H9 (cell line): ENCODE measurements around the gene HMGCL. TPM values are rescaled to one million over a fixed set of nuclear protein-coding genes. Genes with fewer than 3 reads are reported as not detected.

Source experiments
- DNase-seq: peaks from one replicate; pipeline ENCODE4 v3.0.0-alpha.2; 2017
- H2AFZ ChIP-seq: one replicate; pipeline ENCODE4 v1.6.1; 2013; ENCODE audit warnings: mild to moderate bottlenecking, low read length, control low read depth, moderate library complexity
- H2AK5ac ChIP-seq: 2 replicates; pipeline ENCODE4 v1.6.1; 2013; ENCODE audit warnings: low read length, control low read depth, mixed read lengths; ENCODE audit not compliant: insufficient read length
- H2BK120ac ChIP-seq: one replicate; pipeline ENCODE4 v1.6.1; 2013; ENCODE audit warnings: low read depth, mild to moderate bottlenecking, low read length, control low read depth, inconsistent platforms; ENCODE audit not compliant: poor library complexity, severe bottlenecking
- H2BK12ac ChIP-seq: 2 replicates; pipeline ENCODE4 v1.6.1; 2013; ENCODE audit warnings: low read length, control low read depth, mixed read lengths, low read depth; ENCODE audit not compliant: insufficient read length
- H2BK15ac ChIP-seq: 2 replicates; pipeline ENCODE4 v1.6.1; 2013; ENCODE audit warnings: low read depth, low read length, control low read depth
- H2BK20ac ChIP-seq: one replicate; pipeline ENCODE4 v1.6.1; 2013; ENCODE audit warnings: low read depth, mild to moderate bottlenecking, low read length, control low read depth, inconsistent platforms; ENCODE audit not compliant: poor library complexity, severe bottlenecking
- H2BK5ac ChIP-seq: 2 replicates; pipeline ENCODE4 v1.6.1; 2013; ENCODE audit warnings: low read length, control low read depth, mixed read lengths; ENCODE audit not compliant: insufficient read length
- H3K14ac ChIP-seq: 2 replicates; pipeline ENCODE4 v1.6.1; 2013; ENCODE audit warnings: low read length, control low read depth; ENCODE audit not compliant: insufficient read depth
- H3K18ac ChIP-seq: 2 replicates; pipeline ENCODE4 v1.6.1; 2013; ENCODE audit warnings: low read depth, mild to moderate bottlenecking, mixed read lengths, low read length, control low read depth; ENCODE audit not compliant: insufficient read length
- H3K23ac ChIP-seq: 2 replicates; pipeline ENCODE4 v1.6.1; 2013; ENCODE audit warnings: low read length, control low read depth, mixed read lengths, low read depth; ENCODE audit not compliant: insufficient read length
- H3K23me2 ChIP-seq: 2 replicates; pipeline ENCODE4 v1.6.1; 2013; ENCODE audit warnings: low read depth, mild to moderate bottlenecking, mixed read lengths, low read length, control low read depth; ENCODE audit not compliant: insufficient read length, poor library complexity, severe bottlenecking
- H3K27ac ChIP-seq: 2 replicates; pipeline ENCODE4 v1.5.1; 2013; ENCODE audit warnings: low read length, control low read depth, mixed read lengths, low read depth; ENCODE audit not compliant: insufficient read length
- H3K27me3 ChIP-seq: 2 replicates; pipeline ENCODE4 v1.6.1; 2013; ENCODE audit warnings: low read length, control low read depth, inconsistent platforms; ENCODE audit not compliant: insufficient read depth
- H3K4ac ChIP-seq: 2 replicates; pipeline ENCODE4 v1.6.1; 2013; ENCODE audit warnings: low read depth, mild to moderate bottlenecking, control low read depth, inconsistent platforms, low read length, moderate library complexity
- H3K4me1 ChIP-seq: 2 replicates; pipeline ENCODE4 v1.6.1; 2013; ENCODE audit warnings: low read length, control low read depth, inconsistent platforms; ENCODE audit not compliant: insufficient read depth
- H3K4me2 ChIP-seq: 2 replicates; pipeline ENCODE4 v1.6.1; 2013; ENCODE audit warnings: low read length, control low read depth, mixed read lengths; ENCODE audit not compliant: insufficient read length, insufficient read depth
- H3K56ac ChIP-seq: 2 replicates; pipeline ENCODE4 v1.6.1; 2013; ENCODE audit warnings: low read depth, mild to moderate bottlenecking, mixed read lengths, low read length, control low read depth; ENCODE audit not compliant: insufficient read length
- H3K79me1 ChIP-seq: 2 replicates; pipeline ENCODE4 v1.6.1; 2013; ENCODE audit warnings: low read depth, mild to moderate bottlenecking, moderate library complexity, low read length, control low read depth, inconsistent platforms; ENCODE audit not compliant: insufficient read depth, poor library complexity, severe bottlenecking
- H3K79me2 ChIP-seq: 2 replicates; pipeline ENCODE4 v1.6.1; 2013; ENCODE audit warnings: low read length, control low read depth, inconsistent platforms; ENCODE audit not compliant: insufficient read depth
- H3K9ac ChIP-seq: 2 replicates; pipeline ENCODE4 v1.6.1; 2013; ENCODE audit warnings: low read length, control low read depth, mixed read lengths; ENCODE audit not compliant: insufficient read length; ENCODE audit errors: extremely low read depth
- H3K9me3 ChIP-seq: one replicate; pipeline ENCODE4 v1.6.1; 2013; ENCODE audit warnings: low read depth, low read length, inconsistent platforms; ENCODE audit not compliant: control insufficient read depth
- H3T11ph ChIP-seq: one replicate; pipeline ENCODE4 v1.6.1; 2013; ENCODE audit warnings: mild to moderate bottlenecking, low read length, control low read depth, inconsistent platforms
- H4K20me1 ChIP-seq: one replicate; pipeline ENCODE4 v1.6.1; 2013; ENCODE audit not compliant: control insufficient read depth, insufficient read length, insufficient read depth
- H4K5ac ChIP-seq: 2 replicates; pipeline ENCODE4 v1.6.1; 2013; ENCODE audit warnings: low read depth, mild to moderate bottlenecking, mixed read lengths, low read length, control low read depth; ENCODE audit not compliant: insufficient read length
- H4K8ac ChIP-seq: replicated peaks from 2 replicates; pipeline ENCODE4 v1.6.1; 2013; ENCODE audit warnings: low read length, control low read depth, mixed read lengths, low read depth; ENCODE audit not compliant: insufficient read length
- H4K91ac ChIP-seq: 2 replicates; pipeline ENCODE4 v1.6.1; 2013; ENCODE audit warnings: low read depth, mild to moderate bottlenecking, moderate library complexity, mixed read lengths, low read length, control low read depth; ENCODE audit not compliant: insufficient read length
- H3K27ac Mint-ChIP-seq, 3 experiments: 2 replicates in 2 of 3; 3 replicates in 1 of 3; pipeline ENCODE4 v1.8.0; 2020 to 2021; ENCODE audit warnings: mixed read lengths in 3 of 3, mild to moderate bottlenecking in 1 of 3, moderate library complexity in 1 of 3
- H3K27me3 Mint-ChIP-seq: 2 replicates; pipeline ENCODE4 v1.8.0; 2021; ENCODE audit warnings: low read depth, mild to moderate bottlenecking, moderate library complexity, mixed read lengths
- H3K36me3 Mint-ChIP-seq, 3 experiments: 2 replicates in 2 of 3; 3 replicates in 1 of 3; pipeline ENCODE4 v1.8.0; 2020 to 2021; ENCODE audit warnings: low read depth in 3 of 3, mixed read lengths in 3 of 3; ENCODE audit not compliant: insufficient read depth in 1 of 3
- H3K4me1 Mint-ChIP-seq, 2 experiments: 2 replicates each; pipeline ENCODE4 v1.8.0; 2020; ENCODE audit warnings: mixed read lengths in 2 of 2
- H3K4me3 Mint-ChIP-seq, 2 experiments: 2 replicates in 1 of 2; 3 replicates in 1 of 2; pipeline ENCODE4 v1.8.0; 2020 to 2021; ENCODE audit warnings: mild to moderate bottlenecking in 2 of 2, mixed read lengths in 2 of 2, moderate library complexity in 1 of 2
- H3K9me3 Mint-ChIP-seq, 2 experiments: 2 replicates in 1 of 2; 3 replicates in 1 of 2; pipeline ENCODE4 v1.8.0; 2020; ENCODE audit warnings: mild to moderate bottlenecking in 2 of 2, mixed read lengths in 2 of 2, moderate library complexity in 1 of 2
- WGBS: extraction: QIAGEN DNeasy Blood & Tissue Kit; methylation state at CpG from one replicate; pipeline ENCODE4 v1.1.7; 2013; ENCODE audit warnings: missing lambda C conversion rate, low lambda C conversion rate, mixed read lengths; ENCODE audit not compliant: insufficient read length; ENCODE audit errors: extremely low coverage; 5-methylcytosine and 5-hydroxymethylcytosine counted together
- total RNA-seq: library from RNA; stranded (reverse); gene quantifications from 2 replicates; pipeline ENCODE4 v1.2.1, GENCODE V29; 2021
- TF ChIP-seq, protein P1 (sequence below): fragments of 200-600 bp; sonication (generic); conservative IDR thresholded peaks from 3 replicates; pipeline ENCODE4 v1.8.0; 2021; ENCODE audit warnings: antibody characterized with exemption, mild to moderate bottlenecking

The HMGCL gene
- total RNA-seq, 1 experiment from 2014 or later = 15.9 TPM

DNA sequence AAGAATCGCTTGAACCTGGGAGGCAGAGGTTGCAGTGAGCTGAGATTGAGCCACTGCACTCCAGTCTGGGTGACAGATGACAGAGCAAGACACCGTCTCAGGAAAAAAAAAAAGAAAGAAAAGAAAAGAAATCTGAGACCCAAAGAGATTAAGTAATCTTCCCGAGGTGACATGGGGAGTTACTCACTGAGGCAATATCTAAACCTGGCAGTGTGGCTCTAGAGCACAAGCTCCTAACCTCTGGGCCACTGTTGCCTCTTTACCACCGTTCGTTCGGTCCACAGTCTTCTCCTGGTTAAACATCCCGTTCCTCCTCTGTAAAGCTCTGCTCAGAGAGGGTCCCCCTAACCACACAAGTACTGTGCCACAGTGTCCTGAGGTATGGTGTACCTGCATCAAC, 1.5 kb downstream of the HMGCL start:
- H3K23me2 ChIP-seq = peaks cover 3% of the 10 kb centered on the region
- H3K14ac ChIP-seq = no peak overlapping the region
- no peaks in the 10 kb centered on the region for H4K20me1 ChIP-seq
- H4K91ac ChIP-seq = no peak overlapping the region
- H2BK15ac ChIP-seq = no peak overlapping the region
- H3K79me1 ChIP-seq = no peaks in the 10 kb centered on the region
- H3K4me3 Mint-ChIP-seq = peak overlapping the region; percentile 93 to 97; a peak in 4 of 5 replicates
- H3K79me2 ChIP-seq = no peaks in the 10 kb centered on the region
- H3K27me3 ChIP-seq = no peaks in the 10 kb centered on the region
- 0 out of 7 replicates have a peak overlapping the region, but pooled peaks of 1 of the 3 experiments have one; percentile 48 for H3K27ac Mint-ChIP-seq
- H3K27ac ChIP-seq = no peak overlapping the region
- H2AFZ ChIP-seq = no peak overlapping the region
- H3K18ac ChIP-seq = no peak overlapping the region
- H4K8ac ChIP-seq = no peak overlapping the region
- H3K56ac ChIP-seq = no peak overlapping the region
- H2BK5ac ChIP-seq = no peak overlapping the region
- H3K4me2 ChIP-seq = peak overlapping the region; percentile 98
- WGBS = no CpG with 5 or more reads among the region's 7 CpGs
- no peaks in the 10 kb centered on the region; the same call in 1 of the 2 replicates for H3K27me3 Mint-ChIP-seq
- H3K4me1 Mint-ChIP-seq = peaks cover 15 to 18% of the 10 kb centered on the region in 2 experiments
- no peak overlapping the region for H3K4ac ChIP-seq
- no peaks in the 10 kb centered on the region for H3K9me3 ChIP-seq
- no peak overlapping the region for H2BK12ac ChIP-seq
- no peak overlapping the region for H3K9ac ChIP-seq
- TF ChIP-seq, protein P1, sequence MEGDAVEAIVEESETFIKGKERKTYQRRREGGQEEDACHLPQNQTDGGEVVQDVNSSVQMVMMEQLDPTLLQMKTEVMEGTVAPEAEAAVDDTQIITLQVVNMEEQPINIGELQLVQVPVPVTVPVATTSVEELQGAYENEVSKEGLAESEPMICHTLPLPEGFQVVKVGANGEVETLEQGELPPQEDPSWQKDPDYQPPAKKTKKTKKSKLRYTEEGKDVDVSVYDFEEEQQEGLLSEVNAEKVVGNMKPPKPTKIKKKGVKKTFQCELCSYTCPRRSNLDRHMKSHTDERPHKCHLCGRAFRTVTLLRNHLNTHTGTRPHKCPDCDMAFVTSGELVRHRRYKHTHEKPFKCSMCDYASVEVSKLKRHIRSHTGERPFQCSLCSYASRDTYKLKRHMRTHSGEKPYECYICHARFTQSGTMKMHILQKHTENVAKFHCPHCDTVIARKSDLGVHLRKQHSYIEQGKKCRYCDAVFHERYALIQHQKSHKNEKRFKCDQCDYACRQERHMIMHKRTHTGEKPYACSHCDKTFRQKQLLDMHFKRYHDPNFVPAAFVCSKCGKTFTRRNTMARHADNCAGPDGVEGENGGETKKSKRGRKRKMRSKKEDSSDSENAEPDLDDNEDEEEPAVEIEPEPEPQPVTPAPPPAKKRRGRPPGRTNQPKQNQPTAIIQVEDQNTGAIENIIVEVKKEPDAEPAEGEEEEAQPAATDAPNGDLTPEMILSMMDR = no peak
- no peaks in the 10 kb centered on the region; a peak in 1 of 7 replicates for H3K36me3 Mint-ChIP-seq
- H3K9me3 Mint-ChIP-seq = no peaks in the 10 kb centered on the region
- DNase-seq = no peak
- no peak overlapping the region for H2AK5ac ChIP-seq
- H2BK20ac ChIP-seq = no peak overlapping the region
- H3K23ac ChIP-seq = no peak overlapping the region
- no peaks in the 10 kb centered on the region for H3K4me1 ChIP-seq
- no peak overlapping the region for H4K5ac ChIP-seq
- no peak overlapping the region for H3T11ph ChIP-seq
- H2BK120ac ChIP-seq = no peak overlapping the region
